ENCODE results near the gene TANGO2. TPM values are rescaled to one million over a fixed set of nuclear protein-coding genes. Genes with fewer than 3 reads are reported as not detected.

Gene TANGO2
- total RNA-seq, 1 experiment from 2014 or later: 14.6 TPM

DNA sequence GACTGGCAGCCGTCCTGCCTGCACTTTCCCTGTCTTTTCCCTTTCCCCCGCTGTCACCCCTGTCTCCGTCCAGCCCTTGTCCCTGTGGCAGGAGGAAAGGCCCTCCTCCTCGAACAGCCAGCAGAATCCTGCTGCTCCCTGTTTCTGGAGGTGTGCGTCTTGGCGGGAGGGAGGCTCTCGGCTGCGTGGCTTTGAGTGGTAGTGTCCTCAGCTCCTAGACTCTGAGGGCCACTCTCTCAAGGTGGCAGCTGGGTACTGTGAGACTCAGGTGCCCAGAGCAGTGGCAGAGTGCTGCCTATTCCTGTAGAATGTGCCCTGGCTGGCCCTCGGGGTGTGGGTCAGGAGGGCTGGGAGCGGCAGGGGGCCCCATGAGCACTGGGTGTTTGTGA is 85.9 kb downstream of the TANGO2 start:
- Histone ChIP-seq H3K9me3 (ENCODE audit: control insufficient read depth, low read depth, low read length) (no peaks in the 10 kb centered on the region), H3K14ac (ENCODE audit: insufficient read depth, low read length) (no peak overlapping the region), H4K8ac (replicated peaks; ENCODE audit: insufficient read length, low read depth, low read length) (no peak overlapping the region), H2BK120ac (ENCODE audit: low read depth, low read length, poor library complexity, severe bottlenecking) (no peak overlapping the region), H4K20me1 (ENCODE audit: control insufficient read depth, insufficient read depth, insufficient read length) (no peaks in the 10 kb centered on the region), H3T11ph (ENCODE audit: low read length) (no peak overlapping the region), H4K5ac (ENCODE audit: insufficient read length, low read depth, low read length) (no peak overlapping the region), H3K9ac (ENCODE audit: extremely low read depth, insufficient read length, low read length) (no peak overlapping the region), H2BK15ac (ENCODE audit: low read depth, low read length) (no peak overlapping the region), H3K23ac (ENCODE audit: insufficient read length, low read depth, low read length) (no peak overlapping the region), H3K27me3 (ENCODE audit: insufficient read depth, low read length) (no peaks in the 10 kb centered on the region; the same call in 1 of the 2 replicates), H3K4me1 (ENCODE audit: insufficient read depth, low read length) (no peaks in the 10 kb centered on the region), H3K56ac (ENCODE audit: insufficient read length, low read depth, low read length) (no peak overlapping the region), H2BK20ac (ENCODE audit: low read depth, low read length, poor library complexity, severe bottlenecking) (no peak overlapping the region), H3K4me2 (ENCODE audit: insufficient read depth, insufficient read length, low read length) (no peak overlapping the region), H3K27ac (ENCODE audit: insufficient read length, low read depth, low read length) (no peak overlapping the region), H3K18ac (ENCODE audit: insufficient read length, low read depth, low read length) (no peak overlapping the region), H3K23me2 (ENCODE audit: insufficient read length, low read depth, low read length, poor library complexity, severe bottlenecking) (no peaks in the 10 kb centered on the region), H4K91ac (ENCODE audit: insufficient read length, low read depth, low read length) (no peak overlapping the region), H3K79me2 (ENCODE audit: insufficient read depth, low read length) (0 out of 2 replicates have a peak, but pooled peaks cover 2% of the 10 kb centered on the region), H2BK5ac (ENCODE audit: insufficient read length, low read length) (no peak overlapping the region), H3K79me1 (ENCODE audit: insufficient read depth, low read depth, low read length, poor library complexity, severe bottlenecking) (no peaks in the 10 kb centered on the region), H3K4ac (ENCODE audit: low read depth, low read length) (no peak overlapping the region), H2BK12ac (ENCODE audit: insufficient read length, low read depth, low read length) (no peak overlapping the region), H2AK5ac (ENCODE audit: insufficient read length, low read length) (no peak overlapping the region), H2AFZ (ENCODE audit: low read length) (no peak overlapping the region)
- Mint-ChIP-seq H3K4me3 (no peak overlapping the region), H3K27ac (no peak overlapping the region), H3K9me3 (no peaks in the 10 kb centered on the region), H3K36me3 (ENCODE audit: insufficient read depth in 1 of 3, low read depth in 3 of 3) (peaks cover 27 to 90% (median 79%) of the 10 kb centered on the region in 3 experiments; a peak in 6 of 7 replicates), H3K27me3 (ENCODE audit: low read depth) (no peaks in the 10 kb centered on the region; the same call in 1 of the 2 replicates), H3K4me1 (no peaks in the 10 kb centered on the region; a peak in 2 of 4 replicates)
- TF ChIP-seq, protein P1, sequence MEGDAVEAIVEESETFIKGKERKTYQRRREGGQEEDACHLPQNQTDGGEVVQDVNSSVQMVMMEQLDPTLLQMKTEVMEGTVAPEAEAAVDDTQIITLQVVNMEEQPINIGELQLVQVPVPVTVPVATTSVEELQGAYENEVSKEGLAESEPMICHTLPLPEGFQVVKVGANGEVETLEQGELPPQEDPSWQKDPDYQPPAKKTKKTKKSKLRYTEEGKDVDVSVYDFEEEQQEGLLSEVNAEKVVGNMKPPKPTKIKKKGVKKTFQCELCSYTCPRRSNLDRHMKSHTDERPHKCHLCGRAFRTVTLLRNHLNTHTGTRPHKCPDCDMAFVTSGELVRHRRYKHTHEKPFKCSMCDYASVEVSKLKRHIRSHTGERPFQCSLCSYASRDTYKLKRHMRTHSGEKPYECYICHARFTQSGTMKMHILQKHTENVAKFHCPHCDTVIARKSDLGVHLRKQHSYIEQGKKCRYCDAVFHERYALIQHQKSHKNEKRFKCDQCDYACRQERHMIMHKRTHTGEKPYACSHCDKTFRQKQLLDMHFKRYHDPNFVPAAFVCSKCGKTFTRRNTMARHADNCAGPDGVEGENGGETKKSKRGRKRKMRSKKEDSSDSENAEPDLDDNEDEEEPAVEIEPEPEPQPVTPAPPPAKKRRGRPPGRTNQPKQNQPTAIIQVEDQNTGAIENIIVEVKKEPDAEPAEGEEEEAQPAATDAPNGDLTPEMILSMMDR (conservative IDR thresholded peaks at IDR 0.05): no peak
- DNase-seq: no peak
- WGBS (ENCODE audit: extremely low coverage, insufficient read length, low lambda C conversion rate): no CpG with 5 or more reads among the region's 10 CpGs
